Thoracic aorta (tissue), 2 donors: ENCODE data around the gene LYPLAL1. TPM values are rescaled to one million over a fixed set of nuclear protein-coding genes. Genes with fewer than 3 reads are reported as not detected.

Experiments
- ATAC-seq: fragments of 150-250 bp; one replicate; pipeline ENCODE4 v1.8.0; 2017; ENCODE audit warnings: low read depth; ENCODE audit not compliant: insufficient number of reproducible peaks, low FRiP score
- DNase-seq: peaks from one replicate; pipeline ENCODE4 v3.0.0-alpha.2; 2020; ENCODE audit warnings: low spot score
- H3K27ac ChIP-seq, 2 donors: fragments of 200-600 bp; sonication (generic); 1 replicate in 1 of 2; 2 replicates in 1 of 2; pipeline ENCODE4 v1.5.1; 2016; ENCODE audit warnings: mild to moderate bottlenecking in 2 of 2, moderate library complexity in 2 of 2
- H3K27me3 ChIP-seq: fragments of 200-600 bp; sonication (generic); replicated peaks from 2 replicates; pipeline ENCODE4 v1.6.0; 2016; ENCODE audit warnings: mild to moderate bottlenecking; ENCODE audit not compliant: insufficient read depth
- H3K36me3 ChIP-seq: fragments of 200-600 bp; sonication (generic); one replicate; pipeline ENCODE4 v1.5.1; 2016
- H3K4me1 ChIP-seq, 2 donors: fragments of 200-600 bp; sonication (generic); 1 replicate in 1 of 2; 2 replicates in 1 of 2; pipeline versions ENCODE4 v1.5.1 to v1.6.0; 2016; ENCODE audit warnings: low read depth in 2 of 2, mild to moderate bottlenecking in 1 of 2; ENCODE audit not compliant: control insufficient read depth in 1 of 2
- H3K4me3 ChIP-seq: fragments of 200-600 bp; sonication (generic); 2 replicates; pipeline ENCODE4 v1.5.1; 2016; ENCODE audit warnings: mild to moderate bottlenecking
- H3K9me3 ChIP-seq: fragments of 200-600 bp; sonication (generic); 2 replicates; pipeline ENCODE4 v1.5.1; 2016
- total RNA-seq, 2 donors: library from RNA; depleted of rRNA; stranded (reverse); fragments of >200 nt; gene quantifications; one replicate each; pipeline versions ENCODE4 v1.1.0 to v1.2.3, GENCODE V29; 2016
- TF ChIP-seq, protein P1 (sequence below): fragments of 200-600 bp; sonication (generic); IDR thresholded peaks from one replicate; pipeline ENCODE4 v1.5.1; 2019; ENCODE audit warnings: antibody characterized with exemption

LYPLAL1 gene
- total RNA-seq, 2 donors from 2014 or later: 23.2 to 24.8 TPM

- ATAC-seq: no peak
- TF ChIP-seq, protein P1, sequence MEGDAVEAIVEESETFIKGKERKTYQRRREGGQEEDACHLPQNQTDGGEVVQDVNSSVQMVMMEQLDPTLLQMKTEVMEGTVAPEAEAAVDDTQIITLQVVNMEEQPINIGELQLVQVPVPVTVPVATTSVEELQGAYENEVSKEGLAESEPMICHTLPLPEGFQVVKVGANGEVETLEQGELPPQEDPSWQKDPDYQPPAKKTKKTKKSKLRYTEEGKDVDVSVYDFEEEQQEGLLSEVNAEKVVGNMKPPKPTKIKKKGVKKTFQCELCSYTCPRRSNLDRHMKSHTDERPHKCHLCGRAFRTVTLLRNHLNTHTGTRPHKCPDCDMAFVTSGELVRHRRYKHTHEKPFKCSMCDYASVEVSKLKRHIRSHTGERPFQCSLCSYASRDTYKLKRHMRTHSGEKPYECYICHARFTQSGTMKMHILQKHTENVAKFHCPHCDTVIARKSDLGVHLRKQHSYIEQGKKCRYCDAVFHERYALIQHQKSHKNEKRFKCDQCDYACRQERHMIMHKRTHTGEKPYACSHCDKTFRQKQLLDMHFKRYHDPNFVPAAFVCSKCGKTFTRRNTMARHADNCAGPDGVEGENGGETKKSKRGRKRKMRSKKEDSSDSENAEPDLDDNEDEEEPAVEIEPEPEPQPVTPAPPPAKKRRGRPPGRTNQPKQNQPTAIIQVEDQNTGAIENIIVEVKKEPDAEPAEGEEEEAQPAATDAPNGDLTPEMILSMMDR: no peak
- DNase-seq: no peak
- Histone ChIP-seq H3K36me3 (no peaks in the 10 kb centered on the region), H3K4me1 (no peaks in the 10 kb centered on the region), H3K27me3 (no peaks in the 10 kb centered on the region), H3K9me3 (no peaks in the 10 kb centered on the region), H3K4me3 (no peak overlapping the region), H3K27ac (no peak overlapping the region)
Observed at GRCh38 chr1:219151467-219151866, 22.2 kb upstream of the LYPLAL1 start.

DNA sequence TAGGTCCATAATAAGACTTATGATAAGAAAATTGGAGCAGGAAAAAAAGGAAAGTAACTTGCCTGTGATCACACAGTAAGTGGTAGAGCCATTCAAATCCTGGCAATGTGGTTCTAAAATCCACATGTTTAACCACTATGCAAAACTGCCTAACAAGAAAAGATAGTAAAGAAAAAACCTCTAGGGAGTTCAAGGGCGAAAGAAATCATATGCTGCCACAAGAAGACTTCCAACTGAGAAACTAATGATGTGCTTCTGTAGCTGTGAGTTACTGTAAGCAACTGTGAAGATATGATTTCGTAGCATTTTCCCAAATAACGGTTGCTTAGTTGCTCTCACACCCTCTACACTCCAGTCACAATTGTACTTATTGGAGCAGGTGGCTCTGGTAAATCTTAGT, 20.9 kb upstream of the LYPLAL1 start:
- Histone ChIP-seq H3K4me3 (no peak overlapping the region), H3K27me3 (no peaks in the 10 kb centered on the region), H3K36me3 (no peaks in the 10 kb centered on the region), H3K4me1 (no peaks in the 10 kb centered on the region), H3K9me3 (no peaks in the 10 kb centered on the region), H3K27ac (no peak overlapping the region)
- TF ChIP-seq, protein P1: no peak
- DNase-seq: no peak
- ATAC-seq: no peak

GRCh38 chr1:219153723-219154122, 20.0 kb upstream of the LYPLAL1 start:
- Histone ChIP-seq H3K27me3 (no peaks in the 10 kb centered on the region), H3K4me1 (no peaks in the 10 kb centered on the region), H3K9me3 (no peaks in the 10 kb centered on the region), H3K27ac (no peak overlapping the region), H3K4me3 (no peak overlapping the region), H3K36me3 (no peaks in the 10 kb centered on the region)
- ATAC-seq (no peak), DNase-seq (no peak)
- TF ChIP-seq, protein P1: no peak

DNA sequence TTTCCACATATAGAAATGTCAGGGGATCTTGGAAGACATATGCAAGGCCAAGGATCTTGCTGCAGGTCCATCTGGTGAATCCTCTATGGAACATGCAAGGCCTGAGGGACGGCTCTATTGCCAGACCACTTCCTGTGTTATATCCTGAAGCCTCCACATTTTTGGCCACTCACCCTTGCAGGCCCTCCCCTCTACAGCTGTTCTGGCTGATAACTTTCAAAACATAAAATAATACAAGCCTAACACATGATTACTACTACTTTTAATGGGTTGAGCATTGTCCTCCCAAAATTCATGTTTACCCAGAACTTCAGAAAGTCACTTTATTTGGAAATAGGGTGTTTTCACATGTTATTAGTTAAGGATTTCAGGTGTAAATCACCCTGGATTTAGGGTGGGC, 18.5 kb upstream of the LYPLAL1 start:
- Histone ChIP-seq H3K27ac (no peak overlapping the region), H3K36me3 (no peaks in the 10 kb centered on the region), H3K4me3 (no peak overlapping the region), H3K27me3 (no peaks in the 10 kb centered on the region), H3K9me3 (no peaks in the 10 kb centered on the region), H3K4me1 (no peaks in the 10 kb centered on the region)
- TF ChIP-seq, protein P1: no peak
- ATAC-seq (no peak), DNase-seq (no peak)

DNA sequence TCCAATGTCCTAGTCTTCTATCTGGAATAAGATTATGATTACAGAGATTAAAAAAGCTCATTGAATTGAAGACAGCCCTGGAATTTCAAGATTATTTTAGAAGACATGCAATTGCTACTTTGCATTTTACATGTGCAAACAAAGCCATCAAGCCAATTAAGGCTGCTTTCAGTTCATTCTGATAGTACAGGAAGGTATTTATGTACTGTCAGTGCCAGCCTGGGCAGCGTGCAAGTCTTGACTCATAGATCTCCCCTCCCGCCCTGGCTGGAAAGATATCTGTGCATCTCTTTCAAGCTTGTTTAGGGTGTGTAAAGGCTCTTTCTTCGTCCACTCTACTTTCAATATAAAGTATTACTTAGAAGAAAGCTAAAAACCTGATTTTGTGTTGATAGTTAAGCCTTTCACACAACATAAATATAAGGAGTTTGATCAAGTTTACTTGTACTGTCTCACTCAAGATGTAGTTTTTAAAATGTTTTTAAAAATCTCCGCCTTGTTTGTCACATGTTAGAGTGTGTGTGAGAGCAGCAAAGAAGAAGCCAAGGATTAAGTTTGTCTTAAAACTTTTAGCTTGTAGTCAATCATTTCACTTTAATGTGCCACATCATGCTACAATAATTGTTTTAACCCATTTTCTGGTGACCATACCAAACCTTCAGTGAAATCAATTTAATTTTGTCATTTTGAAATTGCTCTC, 13.6 kb upstream of the LYPLAL1 start:
- Histone ChIP-seq H3K27me3 (no peaks in the 10 kb centered on the region), H3K4me3 (no peak overlapping the region), H3K27ac (no peak overlapping the region), H3K4me1 (no peaks in the 10 kb centered on the region), H3K9me3 (no peaks in the 10 kb centered on the region), H3K36me3 (no peaks in the 10 kb centered on the region)
- ATAC-seq: no peak
- DNase-seq: no peak
- TF ChIP-seq, protein P1: no peak
